Measurements from ENCODE around the gene RET.
A peak's percentile ranks its signal among the peaks of the same experiment; 100 is the strongest.
"Not testable (repeated sequence)": the region's sequence is repeated elsewhere in the genome, so short reads cannot be mapped to it uniquely, and the experiment has no call there.

RET gene

GRCh38 chr10:43136432-43136831 lies 59.6 kb downstream of the RET start:
- DNase-seq (ENCODE audit: low spot score), result no peak

GRCh38 chr10:43136995-43137716 lies 60.3 kb downstream of the RET start:
- no peak for DNase-seq (ENCODE audit: low spot score)

GRCh38 chr10:43137717-43138020 lies 60.8 kb downstream of the RET start:
- no peak for DNase-seq (ENCODE audit: low spot score)

- peak; percentile 84 for DNase-seq (ENCODE audit: low spot score)
Measured at GRCh38 chr10:43138021-43138756, 61.3 kb downstream of the RET start, which contains the start of gene CSGALNACT2. CSGALNACT2 (plus strand) TSS chr10:43138445; CDS start chr10:43155150, 16,705 bp downstream.

- peak; percentile 66 for DNase-seq (ENCODE audit: low spot score)
Measured at GRCh38 chr10:43138757-43139241, 61.9 kb downstream of the RET start.

- DNase-seq (ENCODE audit: low spot score), result no peak
Measured at GRCh38 chr10:43141421-43141820, 64.6 kb downstream of the RET start.

- no peak for DNase-seq (ENCODE audit: low spot score)
Measured at GRCh38 chr10:43145311-43145710, 68.4 kb downstream of the RET start.

- not testable (repeated sequence) for DNase-seq (ENCODE audit: low spot score)
Measured at GRCh38 chr10:43145936-43146335, 69.1 kb downstream of the RET start.

GRCh38 chr10:43151371-43151770 lies 74.5 kb downstream of the RET start:
- no peak for DNase-seq (ENCODE audit: low spot score)

- DNase-seq (ENCODE audit: low spot score), result no peak
Measured at GRCh38 chr10:43153901-43154300, 77.0 kb downstream of the RET start.

- DNase-seq (ENCODE audit: low spot score), result no peak
Measured at GRCh38 chr10:43155221-43155620, 78.4 kb downstream of the RET start.

GRCh38 chr10:43155741-43156140 lies 78.9 kb downstream of the RET start:
- DNase-seq (ENCODE audit: low spot score), result no peak

- no peak for DNase-seq (ENCODE audit: low spot score)
Measured at GRCh38 chr10:43156590-43157341, 79.9 kb downstream of the RET start.

GRCh38 chr10:43158636-43159035 lies 81.8 kb downstream of the RET start:
- DNase-seq (ENCODE audit: low spot score), result no peak

GRCh38 chr10:43160046-43160920 lies 83.4 kb downstream of the RET start:
- peak; percentile 7 for DNase-seq (ENCODE audit: low spot score)

GRCh38 chr10:43160921-43161255 lies 84.0 kb downstream of the RET start:
- no peak for DNase-seq (ENCODE audit: low spot score)

GRCh38 chr10:43162604-43163003 lies 85.7 kb downstream of the RET start:
- DNase-seq (ENCODE audit: low spot score), result no peak

GRCh38 chr10:43166207-43166879 lies 89.5 kb downstream of the RET start:
- no peak for DNase-seq (ENCODE audit: low spot score)

GRCh38 chr10:43166880-43167497 lies 90.1 kb downstream of the RET start:
- DNase-seq (ENCODE audit: low spot score), result no peak

GRCh38 chr10:43167498-43167889 lies 90.6 kb downstream of the RET start:
- DNase-seq (ENCODE audit: low spot score), result no peak

- DNase-seq (ENCODE audit: low spot score), result no peak
Measured at GRCh38 chr10:43170491-43170890, 93.6 kb downstream of the RET start.
